ENCODE measurements around the gene KAT8.

Gene KAT8

GRCh38 chr16:31078597-31079341, 38.7 kb upstream of the KAT8 start:
- Histone ChIP-seq H3K9ac (ENCODE audit: low read length) (no peak overlapping the region), H3K4me3 (ENCODE audit: low read length) (no peak overlapping the region), H3K36me3 (ENCODE audit: control insufficient read depth, insufficient read depth, low read length, severe bottlenecking) (peaks cover 45% of the 10 kb centered on the region), H3K27me3 (replicated peaks; ENCODE audit: control insufficient read depth, insufficient read depth, low read length) (no peaks in the 10 kb centered on the region), H3K4me1 (ENCODE audit: control insufficient read depth, insufficient read depth, low read length) (peaks cover 14% of the 10 kb centered on the region), H3K9me3 (ENCODE audit: control insufficient read depth, low read length) (no peaks in the 10 kb centered on the region)
- DNase-seq (ENCODE audit: low read depth), result no peak

GRCh38 chr16:31079342-31079944, 38.0 kb upstream of the KAT8 start:
- H3K36me3 ChIP-seq (ENCODE audit: control insufficient read depth, insufficient read depth, low read length, severe bottlenecking), result peaks cover 49% of the 10 kb centered on the region
- no peak overlapping the region for H3K9ac ChIP-seq (ENCODE audit: low read length)
- H3K9me3 ChIP-seq (ENCODE audit: control insufficient read depth, low read length), result no peaks in the 10 kb centered on the region
- no peaks in the 10 kb centered on the region for H3K27me3 ChIP-seq (replicated peaks; ENCODE audit: control insufficient read depth, insufficient read depth, low read length)
- DNase-seq (ENCODE audit: low read depth), result no peak
- peaks cover 14% of the 10 kb centered on the region for H3K4me1 ChIP-seq (ENCODE audit: control insufficient read depth, insufficient read depth, low read length)
- no peak overlapping the region for H3K4me3 ChIP-seq (ENCODE audit: low read length)

GRCh38 chr16:31080035-31080629, 37.3 kb upstream of the KAT8 start:
- no peak for DNase-seq (ENCODE audit: low read depth)
- H3K9ac ChIP-seq (ENCODE audit: low read length), result no peak overlapping the region
- H3K4me3 ChIP-seq (ENCODE audit: low read length), result no peak overlapping the region
- peaks cover 11% of the 10 kb centered on the region for H3K4me1 ChIP-seq (ENCODE audit: control insufficient read depth, insufficient read depth, low read length)
- H3K27me3 ChIP-seq (replicated peaks; ENCODE audit: control insufficient read depth, insufficient read depth, low read length), result no peaks in the 10 kb centered on the region
- H3K36me3 ChIP-seq (ENCODE audit: control insufficient read depth, insufficient read depth, low read length, severe bottlenecking), result peaks cover 53% of the 10 kb centered on the region
- no peaks in the 10 kb centered on the region for H3K9me3 ChIP-seq (ENCODE audit: control insufficient read depth, low read length)

GRCh38 chr16:31080756-31081419, 36.6 kb upstream of the KAT8 start:
- Histone ChIP-seq H3K4me1 (ENCODE audit: control insufficient read depth, insufficient read depth, low read length) (peaks cover 11% of the 10 kb centered on the region), H3K4me3 (ENCODE audit: low read length) (no peak overlapping the region), H3K9me3 (ENCODE audit: control insufficient read depth, low read length) (no peaks in the 10 kb centered on the region), H3K27me3 (replicated peaks; ENCODE audit: control insufficient read depth, insufficient read depth, low read length) (no peaks in the 10 kb centered on the region), H3K9ac (ENCODE audit: low read length) (no peak overlapping the region), H3K36me3 (ENCODE audit: control insufficient read depth, insufficient read depth, low read length, severe bottlenecking) (peaks cover 53% of the 10 kb centered on the region)
- no peak for DNase-seq (ENCODE audit: low read depth)

GRCh38 chr16:31081428-31082351, 35.8 kb upstream of the KAT8 start:
- H3K4me1 ChIP-seq (ENCODE audit: control insufficient read depth, insufficient read depth, low read length), result peaks cover 11% of the 10 kb centered on the region
- peaks cover 50% of the 10 kb centered on the region for H3K36me3 ChIP-seq (ENCODE audit: control insufficient read depth, insufficient read depth, low read length, severe bottlenecking)
- DNase-seq (ENCODE audit: low read depth), result no peak
- H3K27me3 ChIP-seq (replicated peaks; ENCODE audit: control insufficient read depth, insufficient read depth, low read length), result no peaks in the 10 kb centered on the region
- no peak overlapping the region for H3K9ac ChIP-seq (ENCODE audit: low read length)
- H3K9me3 ChIP-seq (ENCODE audit: control insufficient read depth, low read length), result no peaks in the 10 kb centered on the region
- H3K4me3 ChIP-seq (ENCODE audit: low read length), result no peak overlapping the region

GRCh38 chr16:31082368-31083045, 35.0 kb upstream of the KAT8 start:
- Histone ChIP-seq H3K36me3 (ENCODE audit: control insufficient read depth, insufficient read depth, low read length, severe bottlenecking) (peaks cover 42% of the 10 kb centered on the region), H3K9me3 (ENCODE audit: control insufficient read depth, low read length) (no peaks in the 10 kb centered on the region), H3K9ac (ENCODE audit: low read length) (no peak overlapping the region), H3K4me3 (ENCODE audit: low read length) (no peak overlapping the region), H3K27me3 (replicated peaks; ENCODE audit: control insufficient read depth, insufficient read depth, low read length) (no peaks in the 10 kb centered on the region), H3K4me1 (ENCODE audit: control insufficient read depth, insufficient read depth, low read length) (peaks cover 11% of the 10 kb centered on the region)
- no peak for DNase-seq (ENCODE audit: low read depth)

GRCh38 chr16:31083081-31083480, 34.4 kb upstream of the KAT8 start:
- H3K4me3 ChIP-seq (ENCODE audit: low read length), result no peak overlapping the region
- H3K9ac ChIP-seq (ENCODE audit: low read length), result no peak overlapping the region
- H3K36me3 ChIP-seq (ENCODE audit: control insufficient read depth, insufficient read depth, low read length, severe bottlenecking), result peaks cover 36% of the 10 kb centered on the region

GRCh38 chr16:31083556-31083955, 33.9 kb upstream of the KAT8 start:
- H3K27me3 ChIP-seq (replicated peaks; ENCODE audit: control insufficient read depth, insufficient read depth, low read length), result no peaks in the 10 kb centered on the region
- no peak overlapping the region for H3K4me3 ChIP-seq (ENCODE audit: low read length)
- H3K9ac ChIP-seq (ENCODE audit: low read length), result no peak overlapping the region
- H3K9me3 ChIP-seq (ENCODE audit: control insufficient read depth, low read length), result no peaks in the 10 kb centered on the region
- peaks cover 11% of the 10 kb centered on the region for H3K4me1 ChIP-seq (ENCODE audit: control insufficient read depth, insufficient read depth, low read length)
- DNase-seq (ENCODE audit: low read depth), result no peak
- peaks cover 32% of the 10 kb centered on the region for H3K36me3 ChIP-seq (ENCODE audit: control insufficient read depth, insufficient read depth, low read length, severe bottlenecking)

More at GRCh38 chr16:31083081-31083480, 34.4 kb upstream of the KAT8 start:
- Histone ChIP-seq H3K27me3 (replicated peaks; ENCODE audit: control insufficient read depth, insufficient read depth, low read length) (no peaks in the 10 kb centered on the region), H3K9me3 (ENCODE audit: control insufficient read depth, low read length) (no peaks in the 10 kb centered on the region), H3K4me1 (ENCODE audit: control insufficient read depth, insufficient read depth, low read length) (peaks cover 11% of the 10 kb centered on the region)
- no peak for DNase-seq (ENCODE audit: low read depth)

GRCh38 chr16:31083981-31084380, 33.5 kb upstream of the KAT8 start:
- Histone ChIP-seq H3K4me1 (ENCODE audit: control insufficient read depth, insufficient read depth, low read length) (peaks cover 11% of the 10 kb centered on the region), H3K9me3 (ENCODE audit: control insufficient read depth, low read length) (no peaks in the 10 kb centered on the region), H3K27me3 (replicated peaks; ENCODE audit: control insufficient read depth, insufficient read depth, low read length) (no peaks in the 10 kb centered on the region), H3K9ac (ENCODE audit: low read length) (no peak overlapping the region), H3K36me3 (ENCODE audit: control insufficient read depth, insufficient read depth, low read length, severe bottlenecking) (peaks cover 28% of the 10 kb centered on the region), H3K4me3 (ENCODE audit: low read length) (no peak overlapping the region)
- DNase-seq (ENCODE audit: low read depth), result no peak

GRCh38 chr16:31084584-31085302, 32.7 kb upstream of the KAT8 start:
- DNase-seq (ENCODE audit: low read depth), result no peak
- Histone ChIP-seq H3K36me3 (ENCODE audit: control insufficient read depth, insufficient read depth, low read length, severe bottlenecking) (peaks cover 25% of the 10 kb centered on the region), H3K9ac (ENCODE audit: low read length) (no peak overlapping the region), H3K4me1 (ENCODE audit: control insufficient read depth, insufficient read depth, low read length) (peaks cover 11% of the 10 kb centered on the region), H3K9me3 (ENCODE audit: control insufficient read depth, low read length) (no peaks in the 10 kb centered on the region), H3K4me3 (ENCODE audit: low read length) (no peak overlapping the region), H3K27me3 (replicated peaks; ENCODE audit: control insufficient read depth, insufficient read depth, low read length) (no peaks in the 10 kb centered on the region)
